Medulla oblongata (tissue), 1 donor: ENCODE data around the gene SEC22A.

Experiments
- DNase-seq: peaks from one replicate; pipeline ENCODE4 v3.0.0-alpha.2; 2015; ENCODE audit errors: extremely low spot score

Gene SEC22A

DNA sequence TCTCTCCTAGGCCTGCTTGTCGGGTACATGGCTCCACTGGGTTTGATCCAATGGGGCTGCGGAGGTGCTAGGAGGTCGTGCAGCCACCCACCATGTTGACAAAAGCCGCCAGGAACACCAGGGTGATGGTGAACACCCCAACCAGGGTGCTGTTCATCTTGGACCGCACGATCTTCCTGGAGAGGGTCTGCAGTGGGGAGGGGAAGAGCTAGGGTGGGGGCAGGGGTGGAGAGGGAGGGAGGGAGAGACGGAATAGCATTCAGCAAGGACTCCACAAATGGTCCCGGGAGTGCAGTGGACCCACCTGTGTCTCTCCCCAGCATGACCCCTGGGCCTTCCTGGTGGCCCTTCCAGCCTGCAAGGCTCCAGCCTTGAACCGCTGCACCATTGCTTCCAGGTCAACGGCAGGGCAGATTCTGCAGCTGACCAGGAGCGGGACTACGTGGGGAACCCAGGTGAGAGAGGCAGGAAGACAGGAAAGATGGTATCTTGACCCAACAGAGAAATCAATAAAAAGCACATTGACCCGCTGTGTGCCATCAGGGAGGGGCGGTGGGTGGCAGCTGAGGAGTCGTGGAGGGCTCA lies 102.3 kb downstream of the SEC22A start:
- no peak for DNase-seq

DNA sequence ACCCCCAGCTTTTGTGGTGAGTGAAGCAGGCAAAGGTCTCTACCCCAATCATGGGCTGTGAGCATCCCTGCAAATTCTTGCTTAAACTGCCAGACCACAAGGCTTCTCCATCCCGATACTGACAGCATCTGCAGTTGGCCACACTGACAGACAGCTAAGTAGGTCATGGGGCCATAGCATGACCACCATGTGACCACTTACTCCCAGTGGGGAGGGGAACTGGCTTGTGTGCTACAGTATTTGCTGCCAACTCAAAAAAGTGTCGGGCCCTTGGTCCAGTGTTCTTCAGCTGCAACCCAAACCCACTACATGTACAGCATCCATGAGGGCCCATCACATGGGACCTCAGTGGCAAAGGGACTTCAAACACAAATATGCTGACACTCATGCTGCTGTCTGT lies 103.4 kb downstream of the SEC22A start:
- peak; percentile 17 for DNase-seq

DNA sequence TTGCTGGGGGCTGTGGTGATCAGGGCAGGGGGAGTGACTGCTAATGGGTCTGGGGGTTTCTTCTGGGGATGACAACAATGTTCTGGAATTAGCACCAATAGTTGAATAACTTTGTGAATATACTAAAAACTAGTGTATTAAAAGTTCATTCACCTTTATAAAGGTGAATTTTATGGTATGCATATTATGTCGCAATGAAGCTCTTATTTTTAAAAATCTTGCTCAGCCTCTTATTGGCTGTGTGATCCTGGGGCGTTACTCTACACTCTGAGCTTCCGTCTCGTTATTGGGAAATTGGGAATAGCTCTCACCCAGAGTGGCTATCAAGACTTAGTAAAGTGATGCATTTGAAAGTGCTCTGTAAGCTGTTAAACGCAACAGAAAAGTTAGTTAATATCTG lies 105.3 kb downstream of the SEC22A start:
- no peak for DNase-seq

DNA sequence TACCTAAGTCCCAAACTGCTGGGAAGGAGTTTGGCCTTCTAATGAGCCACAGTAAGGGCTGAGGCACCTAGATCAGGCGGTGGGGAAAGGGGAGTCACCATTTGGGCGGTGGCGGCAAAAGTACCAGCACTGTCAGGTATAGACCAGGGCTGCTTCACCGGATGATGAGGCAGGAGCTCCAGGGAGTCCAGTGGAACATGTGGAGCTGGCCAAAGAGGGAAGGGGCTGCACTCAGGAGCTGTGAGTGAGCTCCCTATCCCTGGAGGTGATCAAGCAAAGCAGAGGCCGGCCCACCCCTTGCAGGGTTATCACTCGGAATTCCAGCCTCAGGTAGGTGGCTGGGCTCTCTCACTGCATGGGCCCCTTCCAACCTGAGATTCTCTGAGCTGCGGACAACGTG lies 108.4 kb downstream of the SEC22A start:
- no peak for DNase-seq

DNA sequence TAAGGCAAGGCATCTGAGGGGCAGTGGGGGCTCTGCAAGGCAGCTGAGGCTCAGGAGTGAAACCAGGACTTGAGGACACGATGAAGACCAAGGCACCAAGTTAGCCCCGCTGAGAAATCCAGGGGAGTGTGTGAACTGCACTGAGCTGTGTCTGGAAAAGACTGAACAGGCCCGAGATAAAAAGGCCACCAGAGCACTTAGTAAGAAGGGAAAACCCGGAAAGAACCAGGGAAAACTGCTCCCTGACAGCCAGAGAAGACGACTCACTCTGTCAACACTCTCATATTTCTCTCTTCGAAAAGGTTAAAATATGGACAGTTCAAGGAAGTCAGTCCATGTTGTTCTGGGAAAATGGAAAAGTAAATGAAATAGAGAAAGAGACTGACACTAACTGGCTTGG lies 109.0 kb downstream of the SEC22A start:
- no peak for DNase-seq

DNA sequence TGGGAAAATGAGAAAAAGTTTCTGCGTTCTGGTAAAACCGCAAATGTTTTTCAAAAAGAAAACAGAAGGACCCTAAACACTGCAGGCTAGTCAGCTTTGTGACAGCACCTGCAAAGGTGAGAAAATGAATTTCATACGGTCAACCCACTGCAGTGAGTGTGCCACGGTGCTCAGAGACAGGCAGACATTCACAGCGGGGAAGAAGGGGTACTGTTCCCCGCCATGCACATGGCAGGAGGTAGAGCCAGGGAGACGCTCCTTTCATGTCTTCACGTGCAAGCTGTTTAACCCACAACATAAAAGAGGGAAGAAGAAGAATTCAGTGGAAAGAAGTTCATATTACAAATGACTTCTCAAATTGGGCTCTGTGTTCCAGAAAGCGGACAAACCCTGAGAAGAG lies 109.5 kb downstream of the SEC22A start:
- DNase-seq: no peak

DNA sequence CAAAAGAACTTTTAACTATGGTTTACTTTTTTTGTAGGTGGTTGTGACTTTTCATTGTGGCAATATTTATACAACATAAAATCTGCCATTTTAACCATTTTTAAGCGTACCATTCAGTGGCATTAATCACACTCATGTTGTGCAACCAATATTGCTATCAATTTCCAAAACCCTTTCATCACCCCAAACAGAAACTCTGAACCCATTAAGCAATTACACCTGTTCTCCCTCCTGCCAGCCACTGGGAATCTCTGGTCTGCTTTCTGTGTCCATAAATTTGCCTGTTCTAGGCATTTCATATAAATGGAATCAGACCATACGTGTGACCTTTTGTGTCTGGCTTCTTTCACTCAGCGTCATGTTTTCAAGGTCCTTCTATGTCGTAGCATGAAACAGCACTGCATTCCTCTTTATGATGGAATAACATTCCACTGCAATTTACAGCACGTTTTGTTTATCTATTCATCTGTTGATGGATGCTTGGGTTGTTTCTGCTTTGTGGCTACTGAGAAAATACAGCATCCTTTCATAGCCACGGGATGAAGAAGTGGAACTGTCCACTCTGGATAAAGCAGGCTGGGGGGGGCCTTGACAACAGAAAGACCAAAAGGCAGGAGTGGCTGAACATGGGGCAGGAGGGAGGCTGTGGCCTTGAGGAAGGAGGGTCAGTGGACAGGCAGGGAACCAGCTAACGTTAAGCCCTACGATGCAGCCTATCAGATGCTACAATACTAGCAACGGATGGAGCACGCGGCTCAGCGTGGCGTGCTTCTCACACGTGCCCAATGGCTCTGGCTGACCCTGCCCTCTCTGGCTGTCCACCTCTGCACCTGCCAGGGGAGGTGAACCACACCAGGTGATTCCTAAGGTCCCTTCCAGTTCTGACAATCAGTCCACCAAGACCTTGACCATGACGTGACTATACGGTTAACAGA lies 110.9 kb downstream of the SEC22A start:
- DNase-seq: no peak

DNA sequence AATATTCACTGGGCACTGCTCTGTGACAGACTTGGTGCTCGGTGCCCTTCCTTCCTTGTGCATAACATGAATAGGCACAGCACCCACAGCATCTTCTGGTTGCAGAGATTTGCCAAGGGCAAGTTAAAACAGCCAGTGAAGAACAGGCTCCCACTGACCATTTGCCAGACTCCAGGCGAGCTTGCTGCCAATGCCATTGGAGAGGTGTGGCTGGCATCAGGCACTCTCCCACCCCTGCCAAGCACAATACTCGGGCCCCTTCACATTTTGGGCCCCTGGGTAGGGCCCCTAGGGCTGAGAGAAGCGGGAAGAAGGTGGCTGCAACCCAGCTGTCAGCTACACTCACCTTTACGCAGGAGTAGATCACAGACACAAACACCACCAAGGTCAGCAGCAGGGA lies 112.1 kb downstream of the SEC22A start:
- no peak for DNase-seq

DNA sequence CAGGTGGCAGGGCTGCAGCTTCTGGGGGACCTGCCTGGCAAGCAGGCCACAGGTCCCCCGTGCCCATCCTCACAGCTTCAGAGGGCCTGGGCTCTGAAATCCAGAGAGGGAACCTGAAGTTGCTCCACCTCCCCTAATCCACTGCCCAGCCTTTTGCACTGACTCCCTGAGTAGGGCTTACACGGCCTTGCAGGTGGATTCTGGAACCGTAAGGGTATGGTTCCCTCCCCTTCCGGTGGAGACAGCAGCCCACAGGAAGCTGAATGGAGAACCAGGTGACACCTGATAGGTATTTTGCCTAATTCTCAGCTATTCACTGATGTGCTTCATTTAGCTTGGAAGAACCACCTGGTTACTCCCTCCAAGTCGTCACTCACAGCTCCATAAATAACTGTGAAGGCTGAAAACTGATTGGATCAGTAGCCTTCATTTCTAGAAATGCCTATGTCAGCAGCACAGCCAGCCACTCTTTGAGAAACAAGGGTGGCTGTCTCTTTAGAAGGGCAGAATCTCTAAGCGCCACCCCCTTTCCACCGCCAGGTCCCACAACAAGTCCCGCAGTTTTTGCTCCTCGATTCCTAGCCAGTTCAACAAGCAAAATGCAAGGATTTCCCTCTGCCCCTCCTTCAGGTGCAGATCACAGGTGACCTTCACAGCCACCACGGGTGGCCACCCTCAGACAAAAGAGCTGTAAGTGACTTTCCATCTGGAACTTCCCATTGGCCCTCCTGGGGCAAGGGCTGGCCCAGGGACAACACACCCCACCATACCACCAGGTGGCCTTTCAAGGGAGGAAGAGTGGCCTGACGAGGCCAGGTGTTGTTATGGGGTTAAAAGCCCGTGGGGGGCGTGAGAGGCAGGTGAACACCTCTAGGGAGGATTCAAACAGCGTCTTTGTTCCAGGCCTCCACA lies 112.9 kb downstream of the SEC22A start:
- DNase-seq: no peak

DNA sequence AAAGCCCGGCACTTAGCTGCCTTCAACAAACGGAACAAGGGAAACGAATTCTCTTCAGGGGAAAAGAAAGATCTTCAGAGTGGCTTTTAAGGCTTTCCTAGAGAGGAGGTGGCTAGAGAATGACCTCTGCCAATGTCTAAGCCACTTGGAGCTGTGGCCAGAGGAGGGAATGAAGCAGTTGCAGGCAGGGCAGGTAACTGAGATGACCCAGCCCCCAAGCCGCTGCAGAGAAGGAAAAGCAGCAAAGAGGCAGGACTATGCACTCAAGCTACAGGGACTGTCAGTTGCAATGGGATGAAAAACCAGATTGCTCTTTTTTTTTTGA lies 113.5 kb downstream of the SEC22A start:
- no peak for DNase-seq

DNA sequence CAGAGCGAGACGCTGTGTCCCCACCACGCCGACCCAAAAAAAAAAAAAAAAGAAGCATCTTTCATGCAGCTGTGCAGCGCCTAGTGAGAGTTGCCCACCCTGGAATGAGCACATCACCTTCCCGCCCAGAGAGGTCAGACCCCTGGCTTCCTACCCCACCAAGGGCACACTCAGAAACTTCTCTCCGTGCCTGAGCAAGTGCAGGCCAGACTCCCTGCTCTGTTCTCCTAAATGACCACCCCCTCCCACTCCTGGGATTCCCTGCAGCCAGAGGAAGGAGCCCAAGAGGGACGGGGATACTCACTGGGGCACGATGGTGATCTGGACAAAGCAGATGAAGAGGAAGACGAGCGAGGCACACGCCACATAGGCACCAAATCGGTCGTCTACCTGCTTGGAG lies 116.0 kb downstream of the SEC22A start:
- DNase-seq: no peak

DNA sequence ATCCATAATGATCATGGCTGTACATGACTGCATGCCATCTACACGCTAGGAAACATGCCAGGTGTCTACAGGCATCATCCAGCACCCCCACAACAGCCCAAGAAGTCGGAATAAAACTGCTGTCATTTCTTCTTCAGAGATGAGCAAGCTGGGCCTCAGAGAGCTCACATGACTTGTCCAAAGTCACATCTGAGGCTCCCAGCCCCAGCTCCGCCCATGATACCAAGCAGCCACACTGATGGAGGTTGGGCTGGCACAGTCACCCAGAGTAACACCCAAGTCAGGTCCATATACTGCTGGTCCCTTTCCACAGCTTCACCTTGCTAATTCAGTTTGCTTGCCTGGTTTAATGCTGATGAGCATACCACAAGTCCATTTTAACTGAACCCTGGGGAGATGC lies 116.6 kb downstream of the SEC22A start:
- DNase-seq: no peak

DNA sequence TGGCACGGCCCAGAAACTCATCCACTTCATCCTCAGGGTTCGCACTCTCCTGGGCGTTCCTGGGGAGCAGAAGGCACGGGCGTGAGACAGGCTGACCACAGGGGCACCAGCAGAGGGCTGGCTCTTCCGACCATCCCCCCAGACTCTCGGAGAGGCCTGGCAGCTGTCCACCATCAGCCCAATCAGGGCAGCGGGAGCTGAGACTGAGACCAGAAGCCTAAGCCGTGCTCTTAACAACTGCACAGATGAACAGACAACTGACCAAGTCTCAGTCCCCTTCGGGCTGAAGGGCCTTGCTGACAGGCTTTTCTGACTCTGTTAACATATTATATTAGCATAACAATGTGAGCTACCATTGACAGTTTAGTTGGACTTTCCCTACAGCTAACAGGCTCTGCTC lies 118.0 kb downstream of the SEC22A start:
- DNase-seq: no peak

DNA sequence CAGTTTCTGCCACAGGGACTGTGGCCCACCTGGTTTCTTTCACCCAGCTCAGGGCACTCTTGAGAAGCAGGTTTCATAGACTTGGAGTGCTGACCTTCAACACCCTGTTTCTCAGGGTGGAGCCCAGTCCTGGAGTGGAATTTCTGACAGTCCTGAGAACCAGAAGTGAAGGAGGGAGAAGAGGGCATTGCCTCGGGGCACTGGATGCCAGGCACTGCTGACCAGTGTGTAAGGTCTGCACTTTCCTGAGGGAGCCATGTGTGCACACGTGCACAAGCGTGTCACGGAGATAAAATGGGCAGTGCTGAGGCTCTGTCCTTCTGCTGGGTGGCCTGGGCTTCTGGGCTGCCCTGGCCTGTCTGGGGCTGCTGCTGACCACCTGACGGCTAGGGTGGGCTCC lies 118.5 kb downstream of the SEC22A start:
- no peak for DNase-seq

DNA sequence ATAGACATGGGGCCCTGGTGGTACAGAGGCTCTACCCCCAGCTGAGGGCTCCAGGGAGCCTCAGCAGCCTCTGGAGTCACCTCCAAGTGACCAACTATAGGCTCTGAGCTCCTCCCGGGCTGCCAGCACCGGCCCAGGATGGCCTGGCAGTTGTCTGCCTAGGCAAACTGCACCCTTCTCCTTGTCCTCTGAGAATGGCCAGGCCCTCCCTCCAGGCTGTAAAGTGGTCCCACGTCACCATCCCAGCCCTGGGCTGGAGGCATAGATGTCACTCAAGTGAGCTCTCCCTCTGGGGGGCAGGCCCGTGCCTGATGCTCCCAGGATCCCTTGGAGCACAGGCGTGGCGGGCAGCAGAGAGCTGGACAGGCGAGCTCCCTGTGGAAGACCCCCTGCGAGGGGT lies 120.1 kb downstream of the SEC22A start:
- DNase-seq: no peak

DNA sequence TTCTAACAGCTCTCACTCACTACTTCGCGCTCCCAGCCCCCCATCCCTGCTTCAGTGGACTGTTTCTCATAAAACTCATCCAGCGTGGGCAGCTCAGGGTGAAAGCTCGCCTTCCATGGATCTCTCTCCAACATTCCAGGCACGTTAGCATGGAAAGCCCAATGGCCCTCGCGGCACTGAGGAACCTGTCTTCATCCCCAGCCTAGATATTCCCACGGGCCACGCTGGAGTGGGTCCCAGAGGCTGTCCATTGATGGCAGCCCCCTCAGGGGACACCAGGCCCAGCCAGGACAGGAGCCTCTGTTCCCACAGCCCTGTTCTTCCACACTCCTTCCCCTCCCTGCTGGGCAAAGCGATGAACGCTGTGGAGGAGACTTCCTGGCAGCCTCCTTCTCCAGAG lies 121.1 kb downstream of the SEC22A start:
- DNase-seq: no peak
